AG04450 (cell line): Measurements from ENCODE around the gene HOXD8. TPM values are rescaled to one million over a fixed set of nuclear protein-coding genes. Genes with fewer than 3 reads are reported as not detected.

Experiments
- CTCF ChIA-PET: fragments of 300-600, 350-600 bp; formaldehyde crosslinking; extraction: SDS; loops from one replicate; lab custom pipeline; 2022; ENCODE audit warnings: antibody characterized with exemption, inconsistent platforms; lab: Charles Lee
- POLR2A ChIA-PET: fragments of 350-600 bp; formaldehyde crosslinking; extraction: SDS; loops from one replicate; lab custom pipeline; 2021; ENCODE audit warnings: antibody characterized with exemption, inconsistent platforms; lab: Yijun Ruan, JAX
- DNase-seq: peaks from one replicate; pipeline ENCODE4 v3.0.0-alpha.2; 2011; ENCODE audit warnings: low read depth, low spot score
- H3K27ac ChIP-seq: one replicate; pipeline ENCODE4 v1.5.1; 2012; ENCODE audit warnings: low read depth, low read length, control low read depth
- H3K27me3 ChIP-seq: one replicate; pipeline ENCODE4 v1.6.0; 2012; ENCODE audit warnings: low read length; ENCODE audit not compliant: control insufficient read depth, insufficient read depth
- H3K4me3 ChIP-seq: 2 replicates; pipeline ENCODE4 v1.5.1; 2011; ENCODE audit warnings: mild to moderate bottlenecking, low read depth, low read length, control low read depth
- H3K9me3 ChIP-seq: 2 replicates; pipeline ENCODE4 v1.5.1; 2012; ENCODE audit warnings: low read length; ENCODE audit not compliant: control insufficient read depth, insufficient read depth
- polyA plus RNA-seq: library from polyadenylated mRNA; depleted of rRNA; stranded (reverse); fragments of >200 nt; gene quantifications from 2 replicates; pipeline ENCODE4 v1.2.3, GENCODE V29; 2011
- TF ChIP-seq, protein P1 (sequence below): IDR thresholded peaks from 2 replicates; pipeline ENCODE4 v1.5.1; 2011; ENCODE audit warnings: low read depth, low read length, control low read depth, inconsistent platforms

The HOXD8 gene
- polyA plus RNA-seq, 1 experiment: not detected

GRCh38 chr2:176158186-176158591 is 28.7 kb downstream of the HOXD8 start:
- no peak overlapping the region for H3K27ac ChIP-seq
- no peak overlapping the region for H3K4me3 ChIP-seq
- H3K9me3 ChIP-seq: peaks cover 13% of the 10 kb centered on the region; the same call in 1 of the 2 replicates
- H3K27me3 ChIP-seq: peaks cover 93% of the 10 kb centered on the region
- no peak for DNase-seq
- TF ChIP-seq, protein P1, sequence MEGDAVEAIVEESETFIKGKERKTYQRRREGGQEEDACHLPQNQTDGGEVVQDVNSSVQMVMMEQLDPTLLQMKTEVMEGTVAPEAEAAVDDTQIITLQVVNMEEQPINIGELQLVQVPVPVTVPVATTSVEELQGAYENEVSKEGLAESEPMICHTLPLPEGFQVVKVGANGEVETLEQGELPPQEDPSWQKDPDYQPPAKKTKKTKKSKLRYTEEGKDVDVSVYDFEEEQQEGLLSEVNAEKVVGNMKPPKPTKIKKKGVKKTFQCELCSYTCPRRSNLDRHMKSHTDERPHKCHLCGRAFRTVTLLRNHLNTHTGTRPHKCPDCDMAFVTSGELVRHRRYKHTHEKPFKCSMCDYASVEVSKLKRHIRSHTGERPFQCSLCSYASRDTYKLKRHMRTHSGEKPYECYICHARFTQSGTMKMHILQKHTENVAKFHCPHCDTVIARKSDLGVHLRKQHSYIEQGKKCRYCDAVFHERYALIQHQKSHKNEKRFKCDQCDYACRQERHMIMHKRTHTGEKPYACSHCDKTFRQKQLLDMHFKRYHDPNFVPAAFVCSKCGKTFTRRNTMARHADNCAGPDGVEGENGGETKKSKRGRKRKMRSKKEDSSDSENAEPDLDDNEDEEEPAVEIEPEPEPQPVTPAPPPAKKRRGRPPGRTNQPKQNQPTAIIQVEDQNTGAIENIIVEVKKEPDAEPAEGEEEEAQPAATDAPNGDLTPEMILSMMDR: no peak
- CTCF ChIA-PET: interaction anchor here (0.5 to 0.7 kb wide), 3 partner anchors 19 to 668 kb away, joined by 3 to 11 read pairs (median 4); no protein-coding TSS in a partner anchor
- POLR2A ChIA-PET: no interaction called here

GRCh38 chr2:176158855-176159662 is 29.6 kb downstream of the HOXD8 start:
- DNase-seq: no peak
- TF ChIP-seq, protein P1: no peak
- H3K27me3 ChIP-seq: peaks cover 95% of the 10 kb centered on the region
- ChIA-PET POLR2A (no interaction called here), CTCF (interaction anchor here (0.5 to 0.6 kb wide), 2 partner anchors 18 to 667 kb away, joined by 3 to 4 read pairs; no protein-coding TSS in a partner anchor)
- H3K9me3 ChIP-seq: peaks cover 13% of the 10 kb centered on the region; the same call in 1 of the 2 replicates
- H3K27ac ChIP-seq: no peak overlapping the region
- no peak overlapping the region for H3K4me3 ChIP-seq

DNA sequence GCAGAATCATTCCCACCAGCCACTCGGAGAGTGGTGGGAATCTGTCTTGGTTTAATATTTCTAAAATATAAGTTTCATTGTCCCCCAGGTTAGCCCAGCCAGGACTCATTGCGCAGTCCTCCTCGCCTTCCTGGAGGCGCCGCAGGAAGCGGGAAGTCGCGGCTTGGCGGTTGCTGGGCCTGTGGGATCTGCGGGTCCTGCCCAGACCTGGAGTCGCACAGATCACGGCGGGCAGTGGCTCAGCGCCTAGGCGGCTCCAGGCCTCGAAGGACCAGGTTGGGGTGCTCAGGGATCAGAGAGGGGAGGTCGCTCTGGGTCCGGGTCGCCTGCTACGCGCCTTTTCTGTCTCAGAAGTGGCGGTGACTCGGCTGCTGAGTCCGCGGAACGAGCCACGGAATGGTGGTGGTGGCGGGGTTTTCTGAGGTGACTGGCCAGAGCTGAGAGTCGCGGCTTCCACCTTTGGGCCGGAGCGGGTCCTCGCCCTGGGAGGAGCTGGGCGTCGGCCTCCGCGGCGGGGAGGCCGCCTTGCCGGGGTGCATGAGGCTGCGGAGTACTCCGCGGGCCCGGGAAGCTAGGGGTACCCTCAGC is 30.3 kb downstream of the HOXD8 start:
- no peak overlapping the region for H3K27ac ChIP-seq
- no peak overlapping the region for H3K4me3 ChIP-seq
- peaks cover 13% of the 10 kb centered on the region; the same call in 1 of the 2 replicates for H3K9me3 ChIP-seq
- ChIA-PET POLR2A (no interaction called here), CTCF (interaction anchor here (1.3 kb wide), 1 partner anchor 295 kb away, joined by 3 read pairs; no protein-coding TSS in a partner anchor)
- TF ChIP-seq, protein P1: no peak
- no peak for DNase-seq
- peaks cover 95% of the 10 kb centered on the region for H3K27me3 ChIP-seq

GRCh38 chr2:176160251-176160985 is 30.9 kb downstream of the HOXD8 start:
- ChIA-PET CTCF (interaction anchor here (1.3 kb wide), 1 partner anchor 294 kb away, joined by 3 read pairs; no protein-coding TSS in a partner anchor), POLR2A (no interaction called here)
- Histone ChIP-seq H3K9me3 (peaks cover 13% of the 10 kb centered on the region; the same call in 1 of the 2 replicates), H3K27me3 (peaks cover 96% of the 10 kb centered on the region), H3K4me3 (no peak overlapping the region), H3K27ac (no peak overlapping the region)
- no peak for DNase-seq
- TF ChIP-seq, protein P1: no peak
